Fibroblast of peridontal ligament (primary cell): Measurements from ENCODE around the gene SYNGR1.
"Not testable (repeated sequence)": the region's sequence is repeated elsewhere in the genome, so short reads cannot be mapped to it uniquely, and the experiment has no call there.

ENCODE experiments used
- DNase-seq: peaks from one replicate; pipeline ENCODE4 v3.0.0-alpha.2; 2010; ENCODE audit errors: extremely low read depth

The SYNGR1 gene

GRCh38 chr22:39350757-39351688, 1.2 kb downstream of the SYNGR1 start:
- no peak for DNase-seq

DNA sequence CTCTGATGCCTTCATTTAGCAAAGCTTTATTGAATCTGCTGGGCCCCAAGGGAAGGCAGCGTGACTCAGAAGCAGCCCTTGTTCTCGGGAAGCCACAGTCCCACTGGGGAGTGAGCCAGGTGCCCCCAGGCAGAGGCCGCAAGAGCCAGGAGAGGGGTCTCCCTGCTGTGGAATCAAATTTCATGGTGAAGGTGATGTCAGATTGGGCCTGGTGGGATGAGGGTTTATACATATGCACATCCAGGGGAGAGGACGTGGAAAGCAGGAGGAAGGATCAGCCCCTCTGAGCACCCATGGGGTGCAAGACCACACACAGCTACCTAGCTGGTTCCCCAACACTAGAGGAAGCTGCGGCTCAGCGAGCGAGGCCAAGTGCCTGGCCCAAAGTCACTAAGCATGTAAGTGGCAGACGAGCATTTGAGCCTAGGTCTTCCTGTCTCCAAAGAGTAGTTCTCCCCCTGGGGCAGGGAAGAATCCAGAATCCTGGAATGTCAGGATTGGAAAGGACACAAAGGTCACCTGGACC, 2.0 kb downstream of the SYNGR1 start:
- DNase-seq, result no peak

DNA sequence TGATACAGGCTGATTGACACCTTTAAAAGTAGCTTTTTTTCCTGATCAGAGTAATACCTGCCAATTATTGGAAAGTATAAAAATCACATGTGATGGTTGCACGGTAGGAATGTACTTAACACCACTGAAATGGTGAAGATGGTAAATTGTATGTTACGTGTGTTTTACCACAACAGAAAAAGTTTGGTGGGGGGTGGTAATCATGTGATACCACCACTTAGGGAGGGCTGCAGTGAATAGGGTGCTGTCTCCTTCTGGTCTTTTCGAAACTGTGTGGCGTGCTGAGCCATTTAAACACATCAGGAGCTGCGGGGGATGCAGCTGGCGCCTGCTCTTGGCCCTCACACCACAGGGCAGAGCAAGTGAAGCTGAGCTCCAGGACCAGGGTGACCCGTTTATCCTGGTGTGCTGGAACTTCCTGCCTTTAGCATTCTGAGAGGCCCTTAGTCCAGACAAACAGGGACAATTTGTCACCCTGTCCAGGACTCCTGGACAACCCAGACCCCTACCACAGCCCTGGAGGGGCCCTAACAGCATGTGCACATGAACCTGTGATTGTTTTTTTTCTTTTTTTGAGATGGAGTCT, 2.6 kb downstream of the SYNGR1 start:
- no peak for DNase-seq

GRCh38 chr22:39353346-39353745, 3.6 kb downstream of the SYNGR1 start:
- no peak for DNase-seq

DNA sequence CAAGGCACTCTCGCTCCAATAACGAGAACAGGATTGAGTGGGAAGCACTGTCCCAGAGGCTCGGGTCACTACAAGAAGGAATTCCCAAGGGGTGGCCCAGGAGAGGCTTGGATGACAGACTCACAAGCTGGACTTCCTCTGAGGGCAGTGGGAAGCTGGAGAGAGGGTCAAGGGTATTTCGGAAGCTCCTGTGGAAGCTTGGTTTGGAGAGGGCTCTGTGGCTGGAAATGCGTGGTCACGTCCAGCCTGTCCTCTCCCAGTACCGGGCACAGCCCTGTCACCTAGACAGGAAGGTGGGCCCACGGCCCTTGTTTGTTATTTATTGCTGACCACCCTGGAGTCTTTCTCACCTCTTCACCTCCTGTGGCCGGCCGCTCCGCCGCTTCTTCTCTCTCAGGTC, 5.3 kb downstream of the SYNGR1 start:
- DNase-seq, result no peak

- not testable (repeated sequence) for DNase-seq
Observed at GRCh38 chr22:39355805-39356204, 6.0 kb downstream of the SYNGR1 start.

- DNase-seq, result no peak
Observed at GRCh38 chr22:39356464-39356863, 6.7 kb downstream of the SYNGR1 start.

DNA sequence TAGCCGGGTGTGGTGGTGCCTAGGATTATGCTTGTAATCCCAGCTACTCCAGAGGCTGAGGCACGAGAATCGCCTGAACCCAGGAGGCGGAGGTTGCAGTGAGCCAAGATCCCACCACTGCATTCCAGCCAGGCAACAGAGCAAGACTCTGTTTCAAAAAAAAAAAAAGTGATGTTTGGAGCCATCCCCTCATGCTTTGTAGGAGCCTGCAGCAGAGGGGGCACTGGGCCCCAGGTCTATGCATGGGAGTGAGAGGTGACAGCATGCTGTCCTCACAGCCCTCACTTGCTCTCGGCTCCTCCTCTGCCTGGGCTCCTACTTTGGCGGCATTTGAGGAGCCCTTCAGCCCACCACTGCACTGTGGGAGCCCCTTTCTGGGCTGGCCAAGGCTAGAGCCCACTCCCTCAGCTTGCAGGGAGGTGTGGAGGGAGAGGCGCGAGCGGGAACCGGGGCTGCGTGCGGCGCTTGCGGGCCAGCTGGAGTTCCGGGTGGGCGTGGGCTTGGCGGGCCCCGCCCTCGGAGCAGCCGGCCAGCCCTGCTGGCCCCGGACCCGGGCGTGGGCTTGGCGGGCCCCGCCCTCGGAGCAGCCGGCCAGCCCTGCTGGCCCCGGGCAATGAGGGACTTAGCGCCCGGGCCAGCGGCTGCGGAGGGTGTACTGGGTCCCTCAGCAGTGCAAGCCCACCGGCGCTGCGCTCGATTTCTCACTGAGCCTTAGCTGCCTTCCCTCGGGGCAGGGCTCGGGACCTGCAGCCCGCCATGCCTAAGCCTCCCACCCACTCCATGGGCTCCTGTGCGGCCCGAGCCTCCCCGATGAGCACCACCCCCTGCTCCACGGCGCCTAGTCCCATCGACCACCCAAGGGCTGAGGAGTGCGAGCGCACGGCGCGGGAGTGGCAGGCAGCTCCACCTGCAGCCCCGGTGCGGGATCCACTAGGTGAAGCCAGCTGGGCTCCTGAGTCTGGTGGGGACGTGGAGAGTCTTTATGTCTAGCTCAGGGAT, 7.6 kb downstream of the SYNGR1 start:
- DNase-seq, result not testable (repeated sequence)

GRCh38 chr22:39358197-39358596, 8.4 kb downstream of the SYNGR1 start:
- not testable (repeated sequence) for DNase-seq

DNA sequence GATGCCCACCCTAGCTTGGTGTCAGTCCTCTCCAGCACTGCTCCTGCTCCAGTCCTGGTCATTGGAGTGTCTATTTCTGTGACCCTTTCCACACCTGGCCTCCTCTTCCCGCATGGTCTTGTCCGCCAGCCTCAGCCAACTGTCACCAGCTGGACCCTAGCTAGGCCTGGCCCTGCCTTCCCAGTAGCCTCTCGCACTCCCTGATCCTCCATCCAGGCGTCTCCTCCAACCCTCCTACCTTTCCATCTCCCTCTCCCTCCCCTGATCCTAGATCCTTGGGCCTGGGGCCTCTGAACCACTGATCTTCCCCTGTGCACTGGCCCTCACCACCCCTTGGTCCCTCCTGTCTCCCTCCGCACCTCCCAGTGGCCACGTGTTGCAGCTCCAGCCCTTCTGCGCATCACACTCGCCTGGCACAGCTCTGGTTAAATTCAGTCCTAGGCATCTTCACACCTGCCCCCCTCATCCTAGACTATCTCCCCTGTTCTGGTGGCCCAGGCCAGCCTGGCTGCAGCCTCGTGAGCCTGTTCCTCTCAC, 9.9 kb downstream of the SYNGR1 start:
- DNase-seq, result no peak

GRCh38 chr22:39360242-39360641, 10.5 kb downstream of the SYNGR1 start:
- DNase-seq, result no peak

GRCh38 chr22:39360674-39361413, 11.1 kb downstream of the SYNGR1 start:
- no peak for DNase-seq

- no peak for DNase-seq
Observed at GRCh38 chr22:39361496-39361895, 11.7 kb downstream of the SYNGR1 start.

DNA sequence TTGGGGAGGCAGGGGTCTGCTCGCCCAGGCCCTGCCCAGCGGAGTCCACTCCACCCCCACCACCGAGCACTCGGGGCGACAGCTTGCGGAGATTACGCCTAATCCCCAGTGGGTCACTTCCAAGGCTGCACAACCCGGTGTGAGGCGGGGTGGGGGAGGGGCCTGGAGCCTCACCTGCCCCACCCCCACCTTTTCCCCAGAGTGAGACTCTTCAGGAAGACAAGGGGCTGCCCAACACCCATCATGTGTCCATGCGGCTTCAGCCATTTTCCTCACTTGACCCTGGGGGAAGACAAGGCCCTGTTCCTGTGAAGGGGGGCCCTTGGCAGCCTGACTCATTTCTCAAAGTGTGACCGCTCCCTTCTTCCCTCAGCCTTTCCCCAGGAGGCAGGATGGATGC, 12.5 kb downstream of the SYNGR1 start:
- DNase-seq, result no peak

DNA sequence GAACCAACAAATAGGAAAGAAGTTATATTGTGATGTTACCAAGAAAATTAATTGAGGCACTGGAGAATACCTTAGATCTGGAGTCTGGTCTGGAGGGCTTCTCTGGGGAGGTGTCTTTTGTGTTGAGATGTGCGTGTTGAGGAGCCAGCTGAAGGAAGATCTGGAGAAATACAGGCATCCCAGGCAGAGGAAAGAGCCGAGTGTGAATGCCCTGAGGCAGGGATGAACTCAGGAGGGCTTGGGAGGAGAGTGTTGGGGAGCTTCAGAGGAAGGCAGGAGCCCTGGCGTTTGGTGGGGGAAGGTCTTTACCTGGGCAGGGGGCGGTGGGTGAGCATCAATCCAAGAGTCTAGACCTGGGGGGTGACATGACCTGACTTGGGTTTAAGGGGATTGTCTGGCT, 13.1 kb downstream of the SYNGR1 start:
- DNase-seq, result no peak

DNA sequence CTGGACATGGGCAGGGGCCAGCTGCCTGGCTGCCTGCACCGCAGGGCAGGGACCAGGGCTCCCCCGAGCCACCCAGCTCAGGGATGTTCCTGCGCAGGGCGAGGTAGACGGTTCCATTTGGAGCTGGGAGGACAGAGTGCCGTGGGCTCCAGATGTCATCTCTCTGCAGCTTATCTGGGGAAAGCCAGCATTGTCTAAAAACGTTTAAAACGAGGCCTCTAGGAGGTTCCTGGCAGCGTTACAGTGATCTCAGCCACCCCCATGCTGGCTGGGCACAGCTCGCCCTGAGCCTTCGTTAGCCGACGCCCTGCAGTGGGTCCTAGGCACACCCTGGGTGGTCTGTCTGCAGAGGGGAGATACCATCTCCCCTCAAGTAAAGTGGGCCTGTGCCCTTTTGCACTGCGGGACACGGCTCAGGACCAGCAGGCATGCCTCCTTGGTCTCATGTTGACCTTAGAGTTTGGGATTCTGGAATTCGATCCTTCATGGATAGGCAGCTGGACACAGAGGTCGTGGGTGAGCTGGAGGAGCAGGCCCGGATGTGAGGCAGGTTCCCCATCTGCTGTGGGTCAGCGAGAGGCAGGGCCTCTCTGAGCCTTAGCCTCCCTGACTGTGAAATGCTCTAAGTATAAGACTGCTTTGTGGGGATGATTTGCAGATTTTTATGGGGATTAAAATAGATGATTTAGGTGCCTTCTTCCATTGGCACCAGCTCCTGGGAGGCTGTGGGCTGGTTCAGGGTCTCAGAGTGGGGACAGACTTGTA, 14.1 kb downstream of the SYNGR1 start:
- DNase-seq, result no peak

- DNase-seq, result peak; percentile 34
Observed at GRCh38 chr22:39364714-39365491, 15.1 kb downstream of the SYNGR1 start.

- no peak for DNase-seq
Observed at GRCh38 chr22:39365492-39365780, 15.6 kb downstream of the SYNGR1 start.

- DNase-seq, result no peak
Observed at GRCh38 chr22:39367035-39367434, 17.2 kb downstream of the SYNGR1 start.
